Parathyroid adenoma (tissue), 2 donors: Measurements from ENCODE around the gene NAV2.

Experiments
- H2AFZ ChIP-seq: fragments of 300-600 bp; sonication (generic); one replicate; pipeline ENCODE4 v1.7.0; 2017; ENCODE audit warnings: antibody characterized with exemption, mild to moderate bottlenecking
- H3K27ac ChIP-seq: fragments of 300-600 bp; sonication (generic); one replicate; pipeline ENCODE4 v1.7.0; 2017
- H3K27me3 ChIP-seq: fragments of 300-600 bp; sonication (generic); one replicate; pipeline ENCODE4 v1.7.0; 2017; ENCODE audit warnings: low read length; ENCODE audit not compliant: control insufficient read depth, insufficient read depth
- H3K36me3 ChIP-seq: fragments of 300-600 bp; sonication (generic); one replicate; pipeline ENCODE4 v1.7.0; 2017; ENCODE audit warnings: low read length; ENCODE audit not compliant: control insufficient read depth, insufficient read depth
- H3K4me1 ChIP-seq: fragments of 300-600 bp; sonication (generic); one replicate; pipeline ENCODE4 v1.7.0; 2017; ENCODE audit warnings: control low read depth
- H3K4me2 ChIP-seq: fragments of 300-600 bp; sonication (generic); one replicate; pipeline ENCODE4 v1.7.0; 2017; ENCODE audit warnings: low read length
- H3K4me3 ChIP-seq: fragments of 300-600 bp; sonication (generic); one replicate; pipeline ENCODE4 v1.7.0; 2017; ENCODE audit warnings: low read depth, low read length
- H3K79me2 ChIP-seq: fragments of 300-600 bp; sonication (generic); one replicate; pipeline ENCODE4 v1.7.0; 2017; ENCODE audit warnings: control low read depth
- H3K9ac ChIP-seq: fragments of 300-600 bp; sonication (generic); one replicate; pipeline ENCODE4 v1.7.0; 2017; ENCODE audit warnings: mild to moderate bottlenecking
- H3K9me3 ChIP-seq: fragments of 300-600 bp; sonication (generic); one replicate; pipeline ENCODE4 v1.7.0; 2017; ENCODE audit warnings: low read length; ENCODE audit not compliant: control insufficient read depth
- CTCF ChIP-seq: fragments of 300-600 bp; sonication (generic); IDR thresholded peaks from one replicate; pipeline ENCODE4 v1.7.0; 2017; ENCODE audit warnings: antibody characterized with exemption, mild to moderate bottlenecking
- donor health status: primary hyperparathyroidism.

The NAV2 gene

GRCh38 chr11:19878520-19878919, 165.9 kb downstream of the NAV2 start:
- Histone ChIP-seq H3K9ac (no peak overlapping the region), H3K9me3 (no peaks in the 10 kb centered on the region), H3K27ac (no peak overlapping the region), H3K4me3 (no peak overlapping the region), H3K4me1 (no peaks in the 10 kb centered on the region), H3K79me2 (no peaks in the 10 kb centered on the region), H2AFZ (no peak overlapping the region), H3K27me3 (no peaks in the 10 kb centered on the region), H3K4me2 (no peak overlapping the region), H3K36me3 (no peaks in the 10 kb centered on the region)
- TF ChIP-seq CTCF: no peak

GRCh38 chr11:19879307-19880087, 166.9 kb downstream of the NAV2 start:
- no peaks in the 10 kb centered on the region for H3K4me1 ChIP-seq
- H3K36me3 ChIP-seq: no peaks in the 10 kb centered on the region
- H3K27me3 ChIP-seq: no peaks in the 10 kb centered on the region
- no peaks in the 10 kb centered on the region for H3K9me3 ChIP-seq
- no peak overlapping the region for H3K4me3 ChIP-seq
- no peak overlapping the region for H2AFZ ChIP-seq
- no peak overlapping the region for H3K9ac ChIP-seq
- H3K27ac ChIP-seq: no peak overlapping the region
- TF ChIP-seq CTCF: no peak
- H3K4me2 ChIP-seq: no peak overlapping the region
- no peaks in the 10 kb centered on the region for H3K79me2 ChIP-seq

GRCh38 chr11:19880088-19880345, 167.4 kb downstream of the NAV2 start:
- Histone ChIP-seq H2AFZ (no peak overlapping the region), H3K9me3 (no peaks in the 10 kb centered on the region), H3K36me3 (no peaks in the 10 kb centered on the region), H3K4me1 (no peaks in the 10 kb centered on the region), H3K4me3 (no peak overlapping the region), H3K27me3 (no peaks in the 10 kb centered on the region), H3K9ac (no peak overlapping the region), H3K79me2 (no peaks in the 10 kb centered on the region), H3K4me2 (no peak overlapping the region), H3K27ac (no peak overlapping the region)
- TF ChIP-seq CTCF: no peak

GRCh38 chr11:19881177-19881576, 168.5 kb downstream of the NAV2 start:
- no peak overlapping the region for H3K4me3 ChIP-seq
- no peak overlapping the region for H2AFZ ChIP-seq
- H3K27ac ChIP-seq: no peak overlapping the region
- no peaks in the 10 kb centered on the region for H3K27me3 ChIP-seq
- H3K4me1 ChIP-seq: no peaks in the 10 kb centered on the region
- no peak overlapping the region for H3K9ac ChIP-seq
- TF ChIP-seq CTCF: no peak
- H3K4me2 ChIP-seq: no peak overlapping the region
- no peaks in the 10 kb centered on the region for H3K79me2 ChIP-seq
- no peaks in the 10 kb centered on the region for H3K9me3 ChIP-seq
- no peaks in the 10 kb centered on the region for H3K36me3 ChIP-seq

- no peak overlapping the region for H3K9ac ChIP-seq
- H3K27me3 ChIP-seq: no peaks in the 10 kb centered on the region
- H3K36me3 ChIP-seq: no peaks in the 10 kb centered on the region
- no peak overlapping the region for H3K4me3 ChIP-seq
- H3K79me2 ChIP-seq: no peaks in the 10 kb centered on the region
- H2AFZ ChIP-seq: no peak overlapping the region
- H3K27ac ChIP-seq: no peak overlapping the region
- no peaks in the 10 kb centered on the region for H3K9me3 ChIP-seq
- no peak overlapping the region for H3K4me2 ChIP-seq
- H3K4me1 ChIP-seq: no peaks in the 10 kb centered on the region
- no peak for TF ChIP-seq CTCF
Observed at GRCh38 chr11:19882356-19882755, 169.7 kb downstream of the NAV2 start.
